Fibroblast of pulmonary artery (primary cell): ENCODE measurements around the gene ENKUR.

Experiments
- DNase-seq: peaks from one replicate; pipeline ENCODE4 v3.0.0-alpha.2; 2010; ENCODE audit warnings: low read depth
- H3K4me3 ChIP-seq: replicated peaks from 2 replicates; pipeline ENCODE4 v1.5.1; 2011; ENCODE audit warnings: low read depth, mild to moderate bottlenecking, control low read depth, low read length, moderate library complexity
- CTCF ChIP-seq: IDR thresholded peaks from 2 replicates; pipeline ENCODE4 v1.5.1; 2011; ENCODE audit warnings: mild to moderate bottlenecking, control low read depth, low read length, inconsistent platforms; ENCODE audit errors: missing control alignments

Gene ENKUR

GRCh38 chr10:24951201-24952142, 64.5 kb downstream of the ENKUR start:
- H3K4me3 ChIP-seq = peak overlapping the region; percentile 49
- no peak for TF ChIP-seq CTCF
- DNase-seq = no peak

- no peak for DNase-seq
- H3K4me3 ChIP-seq = no peak overlapping the region
- TF ChIP-seq CTCF = no peak
These were observed 65.5 kb downstream of the ENKUR start for GRCh38 chr10:24950439-24950838.

GRCh38 chr10:24949616-24950015, 66.3 kb downstream of the ENKUR start:
- TF ChIP-seq CTCF = no peak
- DNase-seq = peak; percentile 63
- no peak overlapping the region for H3K4me3 ChIP-seq

GRCh38 chr10:24947304-24948097, 68.5 kb downstream of the ENKUR start:
- no peak for TF ChIP-seq CTCF
- DNase-seq = peak; percentile 66
- no peak overlapping the region for H3K4me3 ChIP-seq

GRCh38 chr10:24944512-24945255, 71.3 kb downstream of the ENKUR start:
- peak; percentile 72 for DNase-seq
- no peak overlapping the region for H3K4me3 ChIP-seq
- no peak for TF ChIP-seq CTCF

- DNase-seq = no peak
- TF ChIP-seq CTCF = no peak
- no peak overlapping the region for H3K4me3 ChIP-seq
These were observed 77.4 kb downstream of the ENKUR start for GRCh38 chr10:24938525-24938924.
